Measurements from ENCODE around the gene KCNB1.

- TF ChIP-seq EP300 (IDR thresholded peaks at IDR 0.05) (no peak), POLR2A (IDR thresholded peaks at IDR 0.05) (no peak), CTCF (IDR thresholded peaks at IDR 0.05) (peak; percentile 40 to 60 (median 48))
These were observed 97.7 kb downstream of the KCNB1 start for GRCh38 chr20:49384437-49385434.

Data from tibial nerve (tissue), 4 donors.